Measurements from ENCODE around the gene RCSD1.
A peak's percentile ranks its signal among the peaks of the same experiment; 100 is the strongest.

RCSD1 gene

DNA sequence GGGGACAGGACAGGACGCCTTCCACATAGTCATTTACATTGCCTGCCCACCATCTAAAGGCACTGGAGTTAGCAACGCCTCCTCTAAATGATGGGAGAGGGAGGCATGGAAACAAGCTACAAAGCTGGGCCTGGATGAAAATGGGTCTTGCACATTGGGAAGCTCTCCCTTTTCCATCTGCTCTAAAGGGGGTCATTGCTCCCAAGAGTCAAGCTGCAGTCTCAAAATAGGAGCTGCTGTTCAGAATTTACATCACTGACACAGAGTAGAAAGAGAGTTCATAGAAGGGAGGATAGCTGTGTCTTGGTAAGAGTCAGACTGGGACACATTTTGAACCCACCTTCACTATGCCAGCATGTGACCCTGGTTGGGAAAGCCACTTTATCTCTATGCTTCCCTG, 26.6 kb downstream of the RCSD1 start:
- TF ChIP-seq, protein P1, sequence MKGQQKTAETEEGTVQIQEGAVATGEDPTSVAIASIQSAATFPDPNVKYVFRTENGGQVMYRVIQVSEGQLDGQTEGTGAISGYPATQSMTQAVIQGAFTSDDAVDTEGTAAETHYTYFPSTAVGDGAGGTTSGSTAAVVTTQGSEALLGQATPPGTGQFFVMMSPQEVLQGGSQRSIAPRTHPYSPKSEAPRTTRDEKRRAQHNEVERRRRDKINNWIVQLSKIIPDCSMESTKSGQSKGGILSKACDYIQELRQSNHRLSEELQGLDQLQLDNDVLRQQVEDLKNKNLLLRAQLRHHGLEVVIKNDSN (IDR thresholded peaks at IDR 0.05) = no peak
- TF ChIP-seq EGR1 (IDR thresholded peaks at IDR 0.05) (no peak), RAD21 (IDR thresholded peaks at IDR 0.05; ENCODE audit: low read depth) (no peak), ZBTB7A (IDR thresholded peaks at IDR 0.05; ENCODE audit: low read depth) (no peak), CREB1 (IDR thresholded peaks at IDR 0.05; ENCODE audit: low read depth) (no peak), NFIC (IDR thresholded peaks at IDR 0.05) (no peak), TEAD4 (IDR thresholded peaks at IDR 0.05) (no peak), CEBPB (IDR thresholded peaks at IDR 0.05) (no peak), YY1 (IDR thresholded peaks at IDR 0.05; ENCODE audit: low read depth) (no peak)
- TF ChIP-seq, protein P2, sequence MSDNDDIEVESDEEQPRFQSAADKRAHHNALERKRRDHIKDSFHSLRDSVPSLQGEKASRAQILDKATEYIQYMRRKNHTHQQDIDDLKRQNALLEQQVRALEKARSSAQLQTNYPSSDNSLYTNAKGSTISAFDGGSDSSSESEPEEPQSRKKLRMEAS (IDR thresholded peaks at IDR 0.05) = no peak
- TF ChIP-seq, protein P3, sequence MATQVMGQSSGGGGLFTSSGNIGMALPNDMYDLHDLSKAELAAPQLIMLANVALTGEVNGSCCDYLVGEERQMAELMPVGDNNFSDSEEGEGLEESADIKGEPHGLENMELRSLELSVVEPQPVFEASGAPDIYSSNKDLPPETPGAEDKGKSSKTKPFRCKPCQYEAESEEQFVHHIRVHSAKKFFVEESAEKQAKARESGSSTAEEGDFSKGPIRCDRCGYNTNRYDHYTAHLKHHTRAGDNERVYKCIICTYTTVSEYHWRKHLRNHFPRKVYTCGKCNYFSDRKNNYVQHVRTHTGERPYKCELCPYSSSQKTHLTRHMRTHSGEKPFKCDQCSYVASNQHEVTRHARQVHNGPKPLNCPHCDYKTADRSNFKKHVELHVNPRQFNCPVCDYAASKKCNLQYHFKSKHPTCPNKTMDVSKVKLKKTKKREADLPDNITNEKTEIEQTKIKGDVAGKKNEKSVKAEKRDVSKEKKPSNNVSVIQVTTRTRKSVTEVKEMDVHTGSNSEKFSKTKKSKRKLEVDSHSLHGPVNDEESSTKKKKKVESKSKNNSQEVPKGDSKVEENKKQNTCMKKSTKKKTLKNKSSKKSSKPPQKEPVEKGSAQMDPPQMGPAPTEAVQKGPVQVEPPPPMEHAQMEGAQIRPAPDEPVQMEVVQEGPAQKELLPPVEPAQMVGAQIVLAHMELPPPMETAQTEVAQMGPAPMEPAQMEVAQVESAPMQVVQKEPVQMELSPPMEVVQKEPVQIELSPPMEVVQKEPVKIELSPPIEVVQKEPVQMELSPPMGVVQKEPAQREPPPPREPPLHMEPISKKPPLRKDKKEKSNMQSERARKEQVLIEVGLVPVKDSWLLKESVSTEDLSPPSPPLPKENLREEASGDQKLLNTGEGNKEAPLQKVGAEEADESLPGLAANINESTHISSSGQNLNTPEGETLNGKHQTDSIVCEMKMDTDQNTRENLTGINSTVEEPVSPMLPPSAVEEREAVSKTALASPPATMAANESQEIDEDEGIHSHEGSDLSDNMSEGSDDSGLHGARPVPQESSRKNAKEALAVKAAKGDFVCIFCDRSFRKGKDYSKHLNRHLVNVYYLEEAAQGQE (IDR thresholded peaks at IDR 0.05; ENCODE audit: low read depth) = no peak

DNA sequence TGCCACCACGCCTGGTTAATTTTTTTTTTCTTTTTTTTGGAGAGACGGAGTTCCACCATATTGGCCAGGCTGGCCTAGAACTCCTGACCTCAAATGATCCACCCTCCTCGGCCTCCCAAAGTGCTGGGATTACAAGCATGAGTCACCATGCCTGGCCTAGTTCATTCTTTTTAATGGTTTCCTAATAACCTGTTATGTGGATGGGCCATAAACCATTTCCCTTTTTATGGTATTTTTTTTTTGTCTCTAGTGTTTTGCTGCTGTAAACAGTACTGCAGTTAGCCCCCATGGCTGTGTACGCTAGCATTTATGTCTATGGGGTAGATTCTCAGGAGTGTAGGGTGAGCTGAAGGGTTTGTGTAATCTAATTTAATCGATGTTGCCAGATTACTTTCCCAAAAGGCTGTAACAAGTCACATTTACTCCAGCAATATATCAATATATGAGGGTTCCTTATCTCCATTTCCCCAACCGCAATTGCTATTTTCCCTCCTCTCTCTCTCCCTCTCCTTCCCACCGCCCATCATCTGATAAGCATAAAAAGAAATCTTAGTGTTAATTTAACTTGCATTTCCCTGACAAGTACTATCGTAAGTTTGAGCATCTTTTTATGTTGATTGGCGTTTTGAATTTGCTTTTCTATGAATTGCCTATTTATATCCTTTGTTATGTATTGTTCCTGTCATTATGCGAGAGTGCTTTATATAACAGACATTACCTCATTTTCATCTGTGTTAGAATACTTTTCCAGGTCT, 28.7 kb downstream of the RCSD1 start:
- TF ChIP-seq EGR1 (IDR thresholded peaks at IDR 0.05) (no peak), TAF1 (IDR thresholded peaks at IDR 0.05; ENCODE audit: low read depth) (no peak), FOXM1 (IDR thresholded peaks at IDR 0.05; ENCODE audit: borderline replicate concordance, low read depth) (no peak), TEAD4 (IDR thresholded peaks at IDR 0.05) (no peak), EP300 (IDR thresholded peaks at IDR 0.05; ENCODE audit: borderline replicate concordance) (no peak), CREB1 (IDR thresholded peaks at IDR 0.05; ENCODE audit: low read depth) (no peak)
- TF ChIP-seq, protein P1 (IDR thresholded peaks at IDR 0.05) = no peak
- TF ChIP-seq, protein P3 (IDR thresholded peaks at IDR 0.05; ENCODE audit: low read depth) = no peak

DNA sequence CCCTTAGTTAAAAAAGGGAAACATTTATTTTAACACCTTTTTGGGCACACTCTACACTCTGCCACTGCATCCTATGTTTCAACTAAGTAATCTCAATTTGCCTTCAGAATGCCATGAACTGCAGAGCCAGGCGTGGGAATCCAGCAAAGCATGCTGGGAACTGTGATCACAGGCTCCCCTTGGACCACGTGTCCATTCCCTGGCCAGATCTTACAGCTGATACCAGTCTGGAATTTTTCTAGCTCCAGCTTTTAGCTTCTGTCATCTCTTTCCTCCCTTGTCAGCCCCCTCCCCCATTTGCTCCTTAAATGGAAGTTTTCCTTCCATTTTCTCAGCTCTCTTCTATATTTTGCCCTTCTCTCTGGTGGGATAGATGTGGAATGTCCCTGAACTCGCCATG, 29.4 kb downstream of the RCSD1 start:
- TF ChIP-seq CEBPB (IDR thresholded peaks at IDR 0.05) = no peak
- TF ChIP-seq, protein P3 (IDR thresholded peaks at IDR 0.05; ENCODE audit: low read depth) = no peak
- no peak for TF ChIP-seq EP300 (IDR thresholded peaks at IDR 0.05; ENCODE audit: borderline replicate concordance)
- TF ChIP-seq, protein P1 (IDR thresholded peaks at IDR 0.05) = peak; percentile 34; the same call in 1 of the 2 replicates

DNA sequence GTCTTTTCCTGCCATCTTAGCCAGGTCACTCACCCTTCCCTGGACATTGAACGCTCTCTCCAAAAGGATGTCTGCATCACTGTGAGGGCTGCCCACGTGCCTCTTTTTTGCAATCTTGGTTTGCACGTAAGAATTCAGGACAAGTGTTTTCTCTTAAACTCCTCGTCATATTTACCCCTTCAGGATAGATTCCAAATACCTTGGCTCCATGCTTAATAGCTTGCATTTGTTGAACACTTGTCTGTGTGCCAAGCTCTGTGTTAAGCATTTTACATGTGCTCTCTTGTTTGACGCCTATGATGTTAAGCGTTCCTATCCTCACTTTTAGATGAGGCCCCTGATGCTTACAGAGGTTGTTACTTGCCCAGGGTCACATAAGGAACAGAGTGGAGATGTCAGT, 29.8 kb downstream of the RCSD1 start:
- no peak for TF ChIP-seq RAD21 (IDR thresholded peaks at IDR 0.05; ENCODE audit: low read depth)
- TF ChIP-seq EP300 (IDR thresholded peaks at IDR 0.05; ENCODE audit: borderline replicate concordance) = no peak
- no peak for TF ChIP-seq EGR1 (IDR thresholded peaks at IDR 0.05)
- no peak for TF ChIP-seq TEAD4 (IDR thresholded peaks at IDR 0.05)
- no peak for TF ChIP-seq CEBPB (IDR thresholded peaks at IDR 0.05)
- TF ChIP-seq, protein P3 (IDR thresholded peaks at IDR 0.05; ENCODE audit: low read depth) = no peak
